ENCODE results near the gene PXN.
A peak's percentile ranks its signal among the peaks of the same experiment; 100 is the strongest.
"Not testable (repeated sequence)": the region's sequence is repeated elsewhere in the genome, so short reads cannot be mapped to it uniquely, and the experiment has no call there.

The PXN gene

DNA sequence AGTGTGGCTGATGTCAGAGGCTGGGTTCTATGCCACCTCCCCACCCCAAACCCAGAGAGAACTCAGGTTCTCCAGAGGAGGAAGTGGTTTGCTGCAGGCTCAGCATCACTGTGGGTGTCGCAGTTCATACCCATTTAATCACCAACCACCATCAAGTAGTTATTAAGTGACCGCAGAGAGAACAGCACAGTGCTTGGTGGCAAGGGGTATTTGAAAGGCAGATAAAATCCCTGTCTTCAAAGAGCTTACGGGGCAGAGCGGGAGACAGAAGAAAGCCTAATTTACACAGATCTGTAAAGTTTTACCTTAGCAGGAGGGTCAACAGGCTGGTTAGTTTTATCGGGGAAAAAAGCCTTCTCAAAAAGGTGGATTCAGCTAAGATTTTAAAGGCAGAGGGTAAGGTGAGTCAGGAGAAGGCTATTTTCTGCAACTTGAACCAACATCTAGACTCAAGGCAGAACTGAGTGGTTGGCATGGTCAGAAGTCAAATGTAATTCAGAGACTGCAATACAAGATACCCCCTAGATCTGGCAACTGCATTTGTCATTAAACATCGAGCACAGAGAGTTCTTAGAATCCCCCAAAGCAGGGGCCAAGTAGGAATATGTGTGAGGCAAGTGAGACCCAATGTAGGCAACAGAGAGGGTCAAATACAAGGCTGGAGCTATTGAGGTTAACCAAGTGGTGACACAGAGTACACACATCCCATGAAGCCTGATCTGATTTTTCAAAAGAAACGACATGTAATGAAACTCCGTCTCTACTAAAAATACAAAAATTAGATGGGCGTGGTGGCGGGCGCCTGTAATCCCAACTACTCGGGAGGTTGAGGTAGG, 13.2 kb downstream of the PXN start:
- H3K27ac ChIP-seq: no peak overlapping the region
- no peak for DNase-seq
- H3K4me3 ChIP-seq (ENCODE audit: low read depth, low read length): no peak overlapping the region
- TF ChIP-seq, protein P1, sequence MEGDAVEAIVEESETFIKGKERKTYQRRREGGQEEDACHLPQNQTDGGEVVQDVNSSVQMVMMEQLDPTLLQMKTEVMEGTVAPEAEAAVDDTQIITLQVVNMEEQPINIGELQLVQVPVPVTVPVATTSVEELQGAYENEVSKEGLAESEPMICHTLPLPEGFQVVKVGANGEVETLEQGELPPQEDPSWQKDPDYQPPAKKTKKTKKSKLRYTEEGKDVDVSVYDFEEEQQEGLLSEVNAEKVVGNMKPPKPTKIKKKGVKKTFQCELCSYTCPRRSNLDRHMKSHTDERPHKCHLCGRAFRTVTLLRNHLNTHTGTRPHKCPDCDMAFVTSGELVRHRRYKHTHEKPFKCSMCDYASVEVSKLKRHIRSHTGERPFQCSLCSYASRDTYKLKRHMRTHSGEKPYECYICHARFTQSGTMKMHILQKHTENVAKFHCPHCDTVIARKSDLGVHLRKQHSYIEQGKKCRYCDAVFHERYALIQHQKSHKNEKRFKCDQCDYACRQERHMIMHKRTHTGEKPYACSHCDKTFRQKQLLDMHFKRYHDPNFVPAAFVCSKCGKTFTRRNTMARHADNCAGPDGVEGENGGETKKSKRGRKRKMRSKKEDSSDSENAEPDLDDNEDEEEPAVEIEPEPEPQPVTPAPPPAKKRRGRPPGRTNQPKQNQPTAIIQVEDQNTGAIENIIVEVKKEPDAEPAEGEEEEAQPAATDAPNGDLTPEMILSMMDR (IDR thresholded peaks at IDR 0.05; ENCODE audit: low read depth, low read length, missing control alignments): no peak
- in situ Hi-C loops (cut with HindIII; ENCODE audit: low pct_ligation_motif_present, low sequenced_read_pairs): no loop called here
- H3K27me3 ChIP-seq (replicated peaks): no peaks in the 10 kb centered on the region
- H3K36me3 ChIP-seq (replicated peaks): peaks cover 28% of the 10 kb centered on the region

DNA sequence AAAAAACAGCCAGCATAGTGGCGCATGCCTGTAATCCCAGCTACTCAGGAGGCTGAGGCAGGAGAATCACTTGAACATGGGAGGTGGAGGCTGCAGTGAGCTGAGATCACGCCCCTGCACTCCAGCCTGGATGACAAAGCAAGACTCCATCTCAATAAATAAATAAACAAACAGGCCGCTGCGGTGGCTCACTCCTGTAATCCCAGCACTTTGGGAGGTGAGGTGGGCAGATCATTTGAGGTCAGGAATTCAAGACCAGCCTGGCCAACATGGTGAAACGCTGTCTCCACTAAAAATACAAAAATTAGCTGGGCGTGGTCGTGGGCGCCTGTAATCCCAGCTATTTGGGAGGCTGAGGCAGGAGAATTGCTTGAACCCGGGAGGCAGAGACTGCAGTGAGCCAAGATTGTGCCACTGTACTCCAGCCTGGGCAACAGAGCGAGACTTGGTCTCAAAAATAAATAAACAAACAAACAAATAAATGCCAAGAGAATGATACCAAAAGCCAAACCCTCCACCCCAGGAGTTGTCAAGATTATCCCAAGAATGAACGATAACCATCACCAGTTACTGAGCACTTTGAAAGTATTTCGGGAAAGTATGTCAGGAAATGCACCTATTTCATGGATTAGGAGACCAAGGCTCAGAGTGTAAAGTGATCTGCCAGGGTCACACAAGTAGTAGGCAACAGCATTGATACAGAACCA, 14.0 kb downstream of the PXN start:
- DNase-seq; H3K27ac ChIP-seq; H3K27me3 ChIP-seq (replicated peaks); in situ Hi-C loops (cut with HindIII; ENCODE audit: low pct_ligation_motif_present, low sequenced_read_pairs); H3K4me3 ChIP-seq (ENCODE audit: low read depth, low read length): not testable (repeated sequence)
- H3K36me3 ChIP-seq (replicated peaks): peaks cover 28% of the 10 kb centered on the region

DNA sequence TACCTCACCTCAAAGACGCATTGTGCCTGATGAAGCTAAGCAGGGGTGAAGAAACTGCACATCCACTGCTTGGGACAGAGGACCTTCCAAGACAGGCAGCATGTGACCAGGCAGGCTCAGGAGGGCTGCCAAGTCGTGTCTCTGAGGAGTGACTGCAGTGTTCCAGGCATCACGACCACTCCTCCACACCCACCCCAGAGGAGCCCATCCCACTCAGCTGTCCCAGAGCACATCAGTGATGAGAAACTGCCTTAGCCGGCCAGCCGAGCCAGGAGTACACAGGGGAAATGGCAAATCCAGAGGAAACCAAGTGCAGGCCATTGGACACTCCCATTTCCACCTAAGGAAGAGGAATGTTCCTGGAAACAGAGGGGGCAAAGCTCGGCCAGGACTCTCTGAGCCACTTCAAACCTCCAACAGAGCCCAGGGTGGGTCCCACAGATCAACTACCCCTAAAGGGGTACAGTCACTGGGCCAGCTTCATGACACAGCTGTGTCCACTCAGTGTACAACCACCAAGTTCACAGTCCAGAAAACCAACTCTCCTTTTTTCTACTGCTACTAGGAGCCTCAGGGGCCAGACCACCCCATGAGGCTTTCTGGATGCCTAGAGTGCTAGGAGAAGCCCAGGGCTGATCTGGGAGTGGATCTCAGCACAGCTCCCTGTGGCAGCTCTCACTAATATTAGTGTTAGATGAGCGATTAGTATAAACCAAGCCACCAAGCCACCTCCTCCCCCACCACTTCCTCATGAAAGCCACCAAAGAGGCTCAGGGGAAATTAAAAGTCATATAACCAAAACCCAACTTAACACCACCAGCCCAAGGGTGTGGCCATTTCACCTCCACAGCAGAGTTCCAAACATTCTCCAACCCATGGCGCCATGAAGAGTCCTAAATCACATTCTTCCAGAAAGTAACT, 15.4 kb downstream of the PXN start:
- H3K36me3 ChIP-seq (replicated peaks): peaks cover 25% of the 10 kb centered on the region
- TF ChIP-seq, protein P1 (IDR thresholded peaks at IDR 0.05; ENCODE audit: low read depth, low read length, missing control alignments): no peak

DNA sequence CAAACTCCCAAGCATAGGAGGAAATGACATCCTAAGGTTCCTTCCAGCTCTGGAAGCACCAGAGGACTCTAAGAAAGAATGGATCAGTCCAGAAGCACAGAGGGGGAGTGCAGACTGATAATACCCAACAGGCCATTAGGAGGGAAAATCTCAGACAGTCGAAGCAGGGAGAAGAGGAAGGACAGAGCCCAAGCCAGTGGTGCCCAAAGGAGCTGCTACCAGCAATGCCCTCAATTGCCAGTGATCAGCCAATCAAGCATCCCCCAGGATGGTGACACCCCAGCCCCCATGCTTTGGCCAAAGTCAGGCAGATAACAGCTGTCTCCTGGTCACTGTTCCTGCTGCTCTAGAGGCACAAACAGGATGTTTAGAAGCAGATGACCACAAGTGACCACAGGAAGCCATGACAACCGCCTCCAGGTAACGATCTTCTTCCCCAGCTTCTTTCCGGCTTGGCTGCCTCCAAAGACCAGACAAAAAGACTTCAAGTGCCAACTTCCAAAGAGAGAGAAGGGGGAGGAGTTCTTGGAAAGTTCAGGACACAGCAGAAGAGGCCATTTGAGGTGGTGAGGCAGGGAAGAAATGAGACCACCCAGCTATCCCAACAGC, 16.2 kb downstream of the PXN start:
- peaks cover 21% of the 10 kb centered on the region for H3K36me3 ChIP-seq (replicated peaks)
- H3K27me3 ChIP-seq (replicated peaks): no peaks in the 10 kb centered on the region
- TF ChIP-seq, protein P1 (IDR thresholded peaks at IDR 0.05; ENCODE audit: low read depth, low read length, missing control alignments): no peak
- DNase-seq: no peak
- H3K4me3 ChIP-seq (ENCODE audit: low read depth, low read length): no peak overlapping the region
- in situ Hi-C loops (cut with HindIII; ENCODE audit: low pct_ligation_motif_present, low sequenced_read_pairs): no loop called here
- H3K27ac ChIP-seq: no peak overlapping the region

More for the DNA sequence above, 15.4 kb downstream of the PXN start:
- Histone ChIP-seq H3K27ac (no peak overlapping the region), H3K27me3 (replicated peaks) (no peaks in the 10 kb centered on the region), H3K4me3 (ENCODE audit: low read depth, low read length) (no peak overlapping the region)
- DNase-seq: no peak
- in situ Hi-C loops (cut with HindIII; ENCODE audit: low pct_ligation_motif_present, low sequenced_read_pairs): no loop called here

DNA sequence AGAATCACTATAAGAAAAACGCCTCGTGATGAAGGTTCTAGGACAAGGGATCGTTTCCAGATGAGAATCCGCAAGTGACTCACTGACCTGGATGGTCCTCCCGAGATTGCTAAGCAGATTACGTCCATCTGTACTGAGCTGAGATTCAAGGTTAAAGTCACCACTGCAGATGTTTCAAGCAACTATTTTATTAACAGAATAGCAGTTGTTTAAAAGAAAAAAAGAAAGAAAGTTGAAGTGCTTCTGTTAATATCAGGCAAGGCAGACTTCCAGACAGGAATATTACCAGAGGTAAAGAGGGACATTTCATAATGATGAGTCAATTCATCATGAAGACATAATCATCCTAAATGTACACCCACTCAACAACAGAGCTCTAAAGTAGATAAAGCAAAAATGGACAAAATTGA, 17.9 kb downstream of the PXN start:
- TF ChIP-seq, protein P1 (IDR thresholded peaks at IDR 0.05; ENCODE audit: low read depth, low read length, missing control alignments): no peak
- peak overlapping the region; percentile 61 for H3K27ac ChIP-seq
- DNase-seq: peak; percentile 70
- no peaks in the 10 kb centered on the region for H3K27me3 ChIP-seq (replicated peaks)
- H3K4me3 ChIP-seq (ENCODE audit: low read depth, low read length): no peak overlapping the region
- in situ Hi-C loops (cut with HindIII; ENCODE audit: low pct_ligation_motif_present, low sequenced_read_pairs): no loop called here
- peaks cover 17% of the 10 kb centered on the region for H3K36me3 ChIP-seq (replicated peaks)
